Neuronal stem cell (in vitro differentiated cells): ENCODE data around the gene TPD52L1.
A peak's percentile ranks its signal among the peaks of the same experiment; 100 is the strongest.

ENCODE experiments used
- DNase-seq: peaks from one replicate; pipeline ENCODE4 v3.0.0-alpha.2; 2013; ENCODE audit warnings: low spot score
- H2AFZ ChIP-seq: one replicate; pipeline ENCODE4 v1.6.1; 2013; ENCODE audit warnings: mild to moderate bottlenecking, low read length, inconsistent platforms
- H2AK5ac ChIP-seq: 2 replicates; pipeline ENCODE4 v1.6.1; 2013; ENCODE audit warnings: low read depth, mild to moderate bottlenecking, inconsistent platforms, low read length, moderate library complexity, mixed read lengths
- H2BK120ac ChIP-seq: 2 replicates; pipeline ENCODE4 v1.6.1; 2013; ENCODE audit warnings: low read depth, mild to moderate bottlenecking, inconsistent platforms, low read length, moderate library complexity, mixed read lengths
- H2BK12ac ChIP-seq: one replicate; pipeline ENCODE4 v1.6.1; 2013; ENCODE audit warnings: low read length, inconsistent platforms
- H2BK15ac ChIP-seq: 2 replicates; pipeline ENCODE4 v1.6.1; 2013; ENCODE audit warnings: mild to moderate bottlenecking, low read length, inconsistent platforms, mixed read lengths
- H2BK5ac ChIP-seq: one replicate; pipeline ENCODE4 v1.6.1; 2013; ENCODE audit warnings: inconsistent platforms, mild to moderate bottlenecking, low read length, moderate library complexity
- H3K14ac ChIP-seq: one replicate; pipeline ENCODE4 v1.6.1; 2013; ENCODE audit warnings: low read length, inconsistent platforms
- H3K18ac ChIP-seq: 2 replicates; pipeline ENCODE4 v1.6.1; 2013; ENCODE audit warnings: low read length, inconsistent platforms
- H3K23ac ChIP-seq: 2 replicates; pipeline ENCODE4 v1.6.1; 2013; ENCODE audit warnings: low read depth, mild to moderate bottlenecking, mixed read lengths, low read length, inconsistent platforms; ENCODE audit not compliant: poor library complexity
- H3K27ac ChIP-seq: replicated peaks from 3 replicates; pipeline ENCODE4 v1.5.1; 2013; ENCODE audit warnings: low read length, inconsistent platforms
- H3K27me3 ChIP-seq, 3 experiments: 2 replicates each; pipeline ENCODE4 v1.6.1; 2013; ENCODE audit warnings: low read length in 3 of 3, mild to moderate bottlenecking in 2 of 3, inconsistent platforms in 1 of 3, low read depth in 1 of 3, mixed read lengths in 1 of 3, moderate library complexity in 1 of 3; ENCODE audit not compliant: control insufficient read depth in 3 of 3, insufficient read depth in 3 of 3
- H3K36me3 ChIP-seq, 2 donors: replicated peaks in 1 of 2; 2 replicates each; pipeline ENCODE4 v1.6.1; 2013; ENCODE audit warnings: low read length in 2 of 2; ENCODE audit not compliant: control insufficient read depth in 2 of 2, insufficient read depth in 2 of 2
- H3K4ac ChIP-seq: 2 replicates; pipeline ENCODE4 v1.6.1; 2013; ENCODE audit warnings: inconsistent platforms, mild to moderate bottlenecking, low read length, moderate library complexity
- H3K4me1 ChIP-seq, 2 donors: 1 replicate in 1 of 2; 2 replicates in 1 of 2; pipeline ENCODE4 v1.6.1; 2013; ENCODE audit warnings: low read length in 2 of 2, low read depth in 1 of 2; ENCODE audit not compliant: control insufficient read depth in 2 of 2, insufficient read depth in 1 of 2
- H3K4me2 ChIP-seq: one replicate; pipeline ENCODE4 v1.6.1; 2013; ENCODE audit warnings: mild to moderate bottlenecking, low read length, inconsistent platforms; ENCODE audit not compliant: insufficient read depth, poor library complexity, severe bottlenecking
- H3K4me3 ChIP-seq, 2 donors: 2 replicates each; pipeline ENCODE4 v1.5.1; 2013; ENCODE audit warnings: low read length in 2 of 2, mild to moderate bottlenecking in 2 of 2, inconsistent platforms in 1 of 2, moderate library complexity in 1 of 2
- H3K79me1 ChIP-seq: one replicate; pipeline ENCODE4 v1.6.1; 2013; ENCODE audit warnings: low read depth, mild to moderate bottlenecking, inconsistent platforms, low read length, moderate library complexity
- H3K9ac ChIP-seq: one replicate; pipeline ENCODE4 v1.6.1; 2013; ENCODE audit warnings: mild to moderate bottlenecking, low read depth, low read length, inconsistent platforms; ENCODE audit not compliant: poor library complexity
- H3K9me3 ChIP-seq, 2 donors: replicated peaks in 1 of 2; 2 replicates each; pipeline versions ENCODE3 to v1.6.1; 2013; ENCODE audit warnings: low read length in 2 of 2, mild to moderate bottlenecking in 2 of 2, inconsistent platforms in 1 of 2, low read depth in 1 of 2, mixed read lengths in 1 of 2, moderate library complexity in 1 of 2; ENCODE audit not compliant: control insufficient read depth in 2 of 2, insufficient read depth in 1 of 2
- H4K8ac ChIP-seq: one replicate; pipeline ENCODE4 v1.6.1; 2013; ENCODE audit warnings: low read depth, mild to moderate bottlenecking, inconsistent platforms, low read length, moderate library complexity
- H4K91ac ChIP-seq: one replicate; pipeline ENCODE4 v1.6.1; 2013; ENCODE audit warnings: low read length, low read depth, mild to moderate bottlenecking, inconsistent platforms; ENCODE audit not compliant: poor library complexity
- WGBS, 2 donors: extraction: QIAGEN DNeasy Blood & Tissue Kit; methylation state at CpG; one replicate each; pipeline ENCODE4 v1.1.7; 2013; ENCODE audit warnings: missing lambda C conversion rate in 2 of 2, mixed read lengths in 1 of 2; ENCODE audit not compliant: insufficient read length in 2 of 2, insufficient replicate concordance in 1 of 2; ENCODE audit errors: extremely low coverage in 2 of 2; 5-methylcytosine and 5-hydroxymethylcytosine counted together

TPD52L1 gene

GRCh38 chr6:125121894-125122293, 31.7 kb upstream of the TPD52L1 start:
- Histone ChIP-seq H3K18ac (no peak overlapping the region), H2BK120ac (no peak overlapping the region), H2AK5ac (no peak overlapping the region), H3K79me1 (no peaks in the 10 kb centered on the region), H3K4me2 (no peak overlapping the region), H3K9me3 (no peaks in the 10 kb centered on the region), H3K27me3 (no peaks in the 10 kb centered on the region), H2AFZ (no peak overlapping the region), H3K23ac (no peak overlapping the region), H3K4me3 (no peak overlapping the region), H2BK15ac (no peak overlapping the region), H2BK5ac (no peak overlapping the region), H3K9ac (no peak overlapping the region), H4K8ac (no peak overlapping the region), H3K4me1 (no peaks in the 10 kb centered on the region), H4K91ac (no peak overlapping the region), H3K4ac (no peak overlapping the region), H2BK12ac (no peak overlapping the region), H3K36me3 (no peaks in the 10 kb centered on the region), H3K14ac (no peak overlapping the region), H3K27ac (no peak overlapping the region)
- no CpG with 5 or more reads among the region's 1 CpG for WGBS, 2 donors
- DNase-seq = no peak

- Histone ChIP-seq H4K8ac (no peak overlapping the region), H3K4me3 (no peak overlapping the region), H2AFZ (no peak overlapping the region), H3K4ac (no peak overlapping the region), H3K18ac (no peak overlapping the region), H3K14ac (no peak overlapping the region), H2AK5ac (no peak overlapping the region), H3K9me3 (no peaks in the 10 kb centered on the region), H3K36me3 (no peaks in the 10 kb centered on the region), H2BK12ac (no peak overlapping the region), H3K9ac (no peak overlapping the region), H2BK120ac (no peak overlapping the region), H3K27me3 (no peaks in the 10 kb centered on the region), H2BK15ac (no peak overlapping the region), H3K4me2 (no peak overlapping the region), H3K4me1 (no peaks in the 10 kb centered on the region), H2BK5ac (no peak overlapping the region), H3K79me1 (no peaks in the 10 kb centered on the region), H3K27ac (no peak overlapping the region), H4K91ac (no peak overlapping the region), H3K23ac (no peak overlapping the region)
- no peak for DNase-seq
- no CpG with 5 or more reads among the region's 3 CpGs for WGBS, 2 donors
Measured at GRCh38 chr6:125123051-125123450, 30.5 kb upstream of the TPD52L1 start.

GRCh38 chr6:125123468-125124048, 30.0 kb upstream of the TPD52L1 start:
- Histone ChIP-seq H3K9ac (no peak overlapping the region), H2AFZ (peak overlapping the region; percentile 35), H3K4ac (no peak overlapping the region), H4K8ac (no peak overlapping the region), H3K4me3 (no peak overlapping the region), H4K91ac (no peak overlapping the region), H2BK5ac (no peak overlapping the region), H3K4me1 (no peaks in the 10 kb centered on the region), H3K36me3 (no peaks in the 10 kb centered on the region), H2BK120ac (no peak overlapping the region), H3K79me1 (no peaks in the 10 kb centered on the region), H3K27me3 (no peaks in the 10 kb centered on the region), H2AK5ac (no peak overlapping the region), H3K4me2 (no peak overlapping the region), H3K18ac (no peak overlapping the region), H3K14ac (no peak overlapping the region), H3K9me3 (no peaks in the 10 kb centered on the region), H2BK12ac (no peak overlapping the region), H3K23ac (no peak overlapping the region), H2BK15ac (no peak overlapping the region), H3K27ac (no peak overlapping the region)
- no CpG with 5 or more reads among the region's 8 CpGs for WGBS, 2 donors
- DNase-seq = no peak

- Histone ChIP-seq H2AK5ac (no peak overlapping the region), H3K4me3 (no peak overlapping the region), H2AFZ (peak overlapping the region; percentile 35), H2BK12ac (no peak overlapping the region), H3K9ac (no peak overlapping the region), H3K79me1 (no peaks in the 10 kb centered on the region), H3K27ac (no peak overlapping the region), H4K8ac (no peak overlapping the region), H3K4ac (no peak overlapping the region), H2BK15ac (no peak overlapping the region), H3K27me3 (no peaks in the 10 kb centered on the region), H3K36me3 (no peaks in the 10 kb centered on the region), H2BK5ac (no peak overlapping the region), H3K4me2 (no peak overlapping the region), H3K4me1 (no peaks in the 10 kb centered on the region), H2BK120ac (no peak overlapping the region), H4K91ac (no peak overlapping the region), H3K14ac (no peak overlapping the region), H3K9me3 (no peaks in the 10 kb centered on the region), H3K23ac (no peak overlapping the region), H3K18ac (no peak overlapping the region)
- DNase-seq = no peak
- no CpG with 5 or more reads among the region's 6 CpGs for WGBS, 2 donors
Measured at GRCh38 chr6:125124049-125124669, 29.4 kb upstream of the TPD52L1 start.
